Endothelial cell of umbilical vein (primary cell): ENCODE results near the gene BTNL9. TPM values are rescaled to one million over a fixed set of nuclear protein-coding genes. Genes with fewer than 3 reads are reported as not detected.

ENCODE experiments used
- BruUV-seq: library from RNA; stranded (reverse); fragments of 400-500 nt; replicated peaks from 2 replicates; lab custom pipeline; 2021; lab: Mats Ljungman, UMichigan
- CTCF ChIA-PET: fragments of 300-600, 350-600 bp; sonication (Branson Sonifier 250); formaldehyde crosslinking; loops from one replicate; lab custom pipeline; 2021; ENCODE audit warnings: antibody characterized with exemption, inconsistent platforms; lab: Charles Lee
- POLR2A ChIA-PET: fragments of 300-600, 350-600 bp; sonication (Branson Sonifier 250); formaldehyde crosslinking; loops from one replicate; lab custom pipeline; 2021; ENCODE audit warnings: antibody characterized with exemption, inconsistent platforms; lab: Charles Lee
- DNase-seq: peaks from one replicate; pipeline ENCODE4 v3.0.0-alpha.2; 2011; ENCODE audit warnings: low read depth, low spot score
- FAIRE-seq: peaks from 2 replicates; lab custom pipeline; 2011; peaks lifted over from hg19 to GRCh38; lab: Jason Lieb, UNC
- H2AFZ ChIP-seq: 2 replicates; pipeline ENCODE4 v1.6.0; 2012; ENCODE audit warnings: low read depth, low read length, control low read depth, inconsistent platforms
- H3K27ac ChIP-seq: 2 replicates; pipeline ENCODE4 v1.5.1; 2011; ENCODE audit warnings: low read depth, mild to moderate bottlenecking, control low read depth, low read length, moderate library complexity; ENCODE audit not compliant: insufficient read depth
- H3K27me3 ChIP-seq, 2 experiments: 2 replicates each; pipeline versions ENCODE4 v1.6.0 to v1.6.1; 2011; ENCODE audit warnings: low read length in 2 of 2, mixed read lengths in 1 of 2; ENCODE audit not compliant: control insufficient read depth in 2 of 2, insufficient read depth in 2 of 2
- H3K36me3 ChIP-seq, 2 experiments: 2 replicates in 1 of 2; 3 replicates in 1 of 2; pipeline ENCODE4 v1.5.1; 2011; ENCODE audit warnings: low read length in 2 of 2, mild to moderate bottlenecking in 1 of 2, moderate library complexity in 1 of 2; ENCODE audit not compliant: control insufficient read depth in 2 of 2, insufficient read depth in 2 of 2; ENCODE audit errors: extremely low read depth in 1 of 2
- H3K4me1 ChIP-seq: 3 replicates; pipeline ENCODE4 v1.5.1; 2011; ENCODE audit warnings: mild to moderate bottlenecking, low read length; ENCODE audit not compliant: control insufficient read depth, insufficient read depth; ENCODE audit errors: extremely low read depth
- H3K4me2 ChIP-seq: 2 replicates; pipeline ENCODE4 v1.6.1; 2011; ENCODE audit warnings: low read length, control low read depth, mixed read lengths; ENCODE audit not compliant: insufficient read depth
- H3K4me3 ChIP-seq, 3 experiments: fragments of 200-600 bp in 1 of 3; sonication (generic), shearing (Covaris generic) in 1 of 3; replicated peaks in 1 of 3; 2 replicates each; pipeline ENCODE4 v1.5.1; 2011 to 2016; ENCODE audit warnings: control low read depth in 3 of 3, low read length in 3 of 3, mild to moderate bottlenecking in 2 of 3, inconsistent platforms in 1 of 3, low read depth in 1 of 3, moderate library complexity in 1 of 3; ENCODE audit not compliant: insufficient read depth in 1 of 3
- H3K79me2 ChIP-seq: 2 replicates; pipeline ENCODE4 v1.6.0; 2012; ENCODE audit warnings: low read length, inconsistent platforms; ENCODE audit not compliant: control insufficient read depth, insufficient read depth
- H3K9ac ChIP-seq: replicated peaks from 2 replicates; pipeline ENCODE3; 2011; ENCODE audit warnings: low read length, control low read depth; ENCODE audit not compliant: insufficient read depth; ENCODE audit errors: extremely low read depth
- H3K9me1 ChIP-seq: replicated peaks from 3 replicates; pipeline ENCODE4 v1.6.0; 2011; ENCODE audit warnings: mild to moderate bottlenecking, low read length; ENCODE audit not compliant: control insufficient read depth, insufficient read depth; ENCODE audit errors: extremely low read depth
- H3K9me3 ChIP-seq: replicated peaks from 2 replicates; pipeline ENCODE4 v1.5.1; 2012; ENCODE audit warnings: low read length, inconsistent platforms; ENCODE audit not compliant: control insufficient read depth, insufficient read depth
- H4K20me1 ChIP-seq: replicated peaks from 2 replicates; pipeline ENCODE3; 2011; ENCODE audit warnings: mild to moderate bottlenecking, low read length; ENCODE audit not compliant: control insufficient read depth, insufficient read depth; ENCODE audit errors: extremely low read depth
- CTCF ChIP-seq, 2 donors: IDR thresholded peaks; 1 replicate in 1 of 2; 2 replicates in 1 of 2; pipeline ENCODE4 v1.5.1; 2011; ENCODE audit warnings: low read length in 2 of 2, mild to moderate bottlenecking in 2 of 2, moderate library complexity in 2 of 2, control low read depth in 1 of 2, inconsistent platforms in 1 of 2, low read depth in 1 of 2; ENCODE audit not compliant: insufficient read depth in 1 of 2; ENCODE audit errors: extremely low read depth in 1 of 2
- EZH2 ChIP-seq: IDR thresholded peaks from 2 replicates; pipeline ENCODE4 v1.6.1; 2012; ENCODE audit warnings: borderline replicate concordance, low read depth, mild to moderate bottlenecking, moderate library complexity, low read length, inconsistent platforms; ENCODE audit not compliant: severe bottlenecking
- FOS ChIP-seq: IDR thresholded peaks from 2 replicates; pipeline ENCODE4 v1.6.1; 2011; ENCODE audit warnings: mild to moderate bottlenecking, low read length, moderate library complexity, borderline replicate concordance; ENCODE audit not compliant: insufficient read depth
- GATA2 ChIP-seq: IDR thresholded peaks from 2 replicates; pipeline ENCODE4 v1.7.0; 2011; ENCODE audit warnings: low read depth, mild to moderate bottlenecking, moderate library complexity, mixed read lengths, low read length; ENCODE audit not compliant: insufficient read length, insufficient read depth
- JUN ChIP-seq: IDR thresholded peaks from 2 replicates; pipeline ENCODE4 v1.6.1; 2011; ENCODE audit warnings: borderline replicate concordance, low read depth; ENCODE audit not compliant: insufficient read length, insufficient read depth
- MAX ChIP-seq: IDR thresholded peaks from 2 replicates; pipeline ENCODE4 v1.6.1; 2011; ENCODE audit not compliant: insufficient read depth, insufficient read length
- MYC ChIP-seq: IDR thresholded peaks from one replicate; pipeline ENCODE4 v1.6.1; 2011; ENCODE audit warnings: mild to moderate bottlenecking, low read depth, low read length
- POLR2A ChIP-seq: IDR thresholded peaks from 2 replicates; pipeline ENCODE4 v1.6.1; 2012; ENCODE audit warnings: low read depth, mild to moderate bottlenecking, control low read depth, low read length
- POLR2AphosphoS5 ChIP-seq: IDR thresholded peaks from 2 replicates; pipeline ENCODE4 v1.6.1; 2012; ENCODE audit warnings: low read depth, mild to moderate bottlenecking, control low read depth, low read length, moderate library complexity; ENCODE audit not compliant: insufficient read depth
- dilution Hi-C: fragments of 300-500 bp; cut with MboI; formaldehyde crosslinking; loops from one replicate; pipeline ENCODE4 v1.15.0; 2019; ENCODE audit warnings: low sequenced_read_pairs; ENCODE audit not compliant: extremely low pct_ligation_motif_present
- intact Hi-C: fragments of 100-400 bp; cut with micrococcal nuclease; formaldehyde crosslinking; loops from one replicate; pipeline ENCODE4 v1.10.0; 2022
- polyA plus RNA-seq, 4 experiments: library from polyadenylated mRNA; depleted of rRNA in 3 of 4; stranded (reverse) in 3 of 4; unstranded in 1 of 4; fragments of >200 nt; gene quantifications; 2 replicates each; pipeline versions ENCODE4 v1.2.1 to v1.2.3, GENCODE V29; 2011 to 2012; ENCODE audit warnings: missing spikeins in 1 of 4
- total RNA-seq: library from RNA; stranded (reverse); gene quantifications from 2 replicates; pipeline ENCODE4 v1.2.3, GENCODE V29; 2021

Gene BTNL9
- total and polyA plus RNA-seq, 2 donors (not counting 3 experiments of a cell fraction or from before 2014, with no cell fraction given), result 0.13 to 0.33 TPM

GRCh38 chr5:181001947-181002346 lies 38.1 kb upstream of the BTNL9 start:
- H3K27ac ChIP-seq, result no peak overlapping the region
- H4K20me1 ChIP-seq, result no peaks in the 10 kb centered on the region
- BruUV-seq, result no TSS peak
- H3K36me3 ChIP-seq, result no peaks in the 10 kb centered on the region
- ChIA-PET POLR2A (no interaction called here), CTCF (no interaction called here)
- FAIRE-seq (no peak), DNase-seq (no peak)
- H3K9me1 ChIP-seq, result no peaks in the 10 kb centered on the region
- H2AFZ ChIP-seq, result no peak overlapping the region
- H3K9ac ChIP-seq, result no peak overlapping the region
- no peaks in the 10 kb centered on the region for H3K4me1 ChIP-seq
- dilution Hi-C loops (no loop called here), intact Hi-C loops (no loop called here)
- no peak overlapping the region for H3K4me2 ChIP-seq
- H3K27me3 ChIP-seq, result no peaks in the 10 kb centered on the region
- no peaks in the 10 kb centered on the region for H3K9me3 ChIP-seq
- no peak overlapping the region for H3K4me3 ChIP-seq
- no peaks in the 10 kb centered on the region for H3K79me2 ChIP-seq
- TF ChIP-seq CTCF (IDR thresholded peaks at IDR 0.05; ENCODE audit: extremely low read depth in 1 of 2, insufficient read depth in 1 of 2, low read depth in 1 of 2, low read length in 2 of 2), result no peak
- TF ChIP-seq MYC, result no peak
- no peak for TF ChIP-seq POLR2AphosphoS5
- TF ChIP-seq GATA2, result no peak
- no peak for TF ChIP-seq EZH2
- TF ChIP-seq JUN, result no peak
- no peak for TF ChIP-seq MAX
- TF ChIP-seq POLR2A, result no peak
- no peak for TF ChIP-seq FOS
